CD4-positive, alpha-beta T cell treated with Interleukin-2 at 100 ng/mL for 4 hours (primary cell): Measurements from ENCODE around the gene CLK2.
"Not testable (repeated sequence)": the region's sequence is repeated elsewhere in the genome, so short reads cannot be mapped to it uniquely, and the experiment has no call there.

Experiments used
- DNase-seq: peaks from one replicate; pipeline ENCODE4 v3.0.0-alpha.2; 2020; ENCODE audit warnings: low spot score

Gene CLK2

GRCh38 chr1:155241841-155242264, 31.5 kb downstream of the CLK2 start:
- DNase-seq, result no peak

GRCh38 chr1:155241069-155241679, 32.1 kb downstream of the CLK2 start:
- peak; percentile 82 for DNase-seq

GRCh38 chr1:155236451-155236850, 36.9 kb downstream of the CLK2 start:
- DNase-seq, result no peak

- not testable (repeated sequence) for DNase-seq
Measured at GRCh38 chr1:155235375-155235774, 37.9 kb downstream of the CLK2 start.

GRCh38 chr1:155233502-155233901, 39.8 kb downstream of the CLK2 start:
- not testable (repeated sequence) for DNase-seq

- not testable (repeated sequence) for DNase-seq
Measured at GRCh38 chr1:155232001-155232978, 41.0 kb downstream of the CLK2 start.

GRCh38 chr1:155231302-155231701, 42.0 kb downstream of the CLK2 start:
- DNase-seq, result not testable (repeated sequence)

- no peak for DNase-seq
Measured at GRCh38 chr1:155228096-155228427, 45.2 kb downstream of the CLK2 start.

GRCh38 chr1:155227261-155228095, 45.8 kb downstream of the CLK2 start:
- peak; percentile 99 for DNase-seq

GRCh38 chr1:155226910-155227260, 46.4 kb downstream of the CLK2 start:
- no peak for DNase-seq

GRCh38 chr1:155226188-155226909, 47.0 kb downstream of the CLK2 start:
- DNase-seq, result peak; percentile 88

GRCh38 chr1:155225404-155225759, 47.9 kb downstream of the CLK2 start:
- not testable (repeated sequence) for DNase-seq

GRCh38 chr1:155223047-155223446, 50.3 kb downstream of the CLK2 start:
- DNase-seq, result no peak

- DNase-seq, result not testable (repeated sequence)
Measured at GRCh38 chr1:155220211-155220965, 52.9 kb downstream of the CLK2 start.

- DNase-seq, result peak; percentile 21
Measured at GRCh38 chr1:155219592-155220031, 53.7 kb downstream of the CLK2 start.

- peak; percentile 32 for DNase-seq
Measured at GRCh38 chr1:155218854-155219591, 54.3 kb downstream of the CLK2 start.

GRCh38 chr1:155214702-155215101, 58.6 kb downstream of the CLK2 start:
- DNase-seq, result peak; percentile 22
